ENCODE results near the gene MTHFD1.

Gene MTHFD1

GRCh38 chr14:64401949-64402348 lies 13.8 kb downstream of the MTHFD1 start:
- DNase-seq (ENCODE audit: low read depth, low spot score), result no peak
- no peak overlapping the region for H3K4me3 ChIP-seq (ENCODE audit: low read depth, low read length)
- CTCF ChIA-PET, result interaction anchor here (1.2 to 9.3 kb wide), 5 partner anchors 10 to 77 kb away, joined by 3 to 44 read pairs (median 7); no protein-coding TSS in a partner anchor
- POLR2A ChIA-PET, result no interaction called here
- TF ChIP-seq, protein P1, sequence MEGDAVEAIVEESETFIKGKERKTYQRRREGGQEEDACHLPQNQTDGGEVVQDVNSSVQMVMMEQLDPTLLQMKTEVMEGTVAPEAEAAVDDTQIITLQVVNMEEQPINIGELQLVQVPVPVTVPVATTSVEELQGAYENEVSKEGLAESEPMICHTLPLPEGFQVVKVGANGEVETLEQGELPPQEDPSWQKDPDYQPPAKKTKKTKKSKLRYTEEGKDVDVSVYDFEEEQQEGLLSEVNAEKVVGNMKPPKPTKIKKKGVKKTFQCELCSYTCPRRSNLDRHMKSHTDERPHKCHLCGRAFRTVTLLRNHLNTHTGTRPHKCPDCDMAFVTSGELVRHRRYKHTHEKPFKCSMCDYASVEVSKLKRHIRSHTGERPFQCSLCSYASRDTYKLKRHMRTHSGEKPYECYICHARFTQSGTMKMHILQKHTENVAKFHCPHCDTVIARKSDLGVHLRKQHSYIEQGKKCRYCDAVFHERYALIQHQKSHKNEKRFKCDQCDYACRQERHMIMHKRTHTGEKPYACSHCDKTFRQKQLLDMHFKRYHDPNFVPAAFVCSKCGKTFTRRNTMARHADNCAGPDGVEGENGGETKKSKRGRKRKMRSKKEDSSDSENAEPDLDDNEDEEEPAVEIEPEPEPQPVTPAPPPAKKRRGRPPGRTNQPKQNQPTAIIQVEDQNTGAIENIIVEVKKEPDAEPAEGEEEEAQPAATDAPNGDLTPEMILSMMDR (IDR thresholded peaks at IDR 0.05; ENCODE audit: insufficient read depth, low read length, missing control alignments), result no peak

GRCh38 chr14:64405295-64405694 lies 17.1 kb downstream of the MTHFD1 start:
- POLR2A ChIA-PET, result no interaction called here
- H3K4me3 ChIP-seq (ENCODE audit: low read depth, low read length), result no peak overlapping the region
- no peak for DNase-seq (ENCODE audit: low read depth, low spot score)
- TF ChIP-seq, protein P1 (IDR thresholded peaks at IDR 0.05; ENCODE audit: insufficient read depth, low read length, missing control alignments), result no peak
- CTCF ChIA-PET, result interaction anchor here (0.8 to 1.1 kb wide), 2 partner anchors 25 to 73 kb away, joined by 3 read pairs; no protein-coding TSS in a partner anchor

GRCh38 chr14:64407329-64407728 lies 19.2 kb downstream of the MTHFD1 start:
- TF ChIP-seq, protein P1 (IDR thresholded peaks at IDR 0.05; ENCODE audit: insufficient read depth, low read length, missing control alignments), result no peak
- no peak overlapping the region for H3K4me3 ChIP-seq (ENCODE audit: low read depth, low read length)
- CTCF ChIA-PET, result interaction anchor here (1.1 kb wide), 1 partner anchor 24 kb away, joined by 3 read pairs; no protein-coding TSS in a partner anchor
- POLR2A ChIA-PET, result no interaction called here
- no peak for DNase-seq (ENCODE audit: low read depth, low spot score)

DNA sequence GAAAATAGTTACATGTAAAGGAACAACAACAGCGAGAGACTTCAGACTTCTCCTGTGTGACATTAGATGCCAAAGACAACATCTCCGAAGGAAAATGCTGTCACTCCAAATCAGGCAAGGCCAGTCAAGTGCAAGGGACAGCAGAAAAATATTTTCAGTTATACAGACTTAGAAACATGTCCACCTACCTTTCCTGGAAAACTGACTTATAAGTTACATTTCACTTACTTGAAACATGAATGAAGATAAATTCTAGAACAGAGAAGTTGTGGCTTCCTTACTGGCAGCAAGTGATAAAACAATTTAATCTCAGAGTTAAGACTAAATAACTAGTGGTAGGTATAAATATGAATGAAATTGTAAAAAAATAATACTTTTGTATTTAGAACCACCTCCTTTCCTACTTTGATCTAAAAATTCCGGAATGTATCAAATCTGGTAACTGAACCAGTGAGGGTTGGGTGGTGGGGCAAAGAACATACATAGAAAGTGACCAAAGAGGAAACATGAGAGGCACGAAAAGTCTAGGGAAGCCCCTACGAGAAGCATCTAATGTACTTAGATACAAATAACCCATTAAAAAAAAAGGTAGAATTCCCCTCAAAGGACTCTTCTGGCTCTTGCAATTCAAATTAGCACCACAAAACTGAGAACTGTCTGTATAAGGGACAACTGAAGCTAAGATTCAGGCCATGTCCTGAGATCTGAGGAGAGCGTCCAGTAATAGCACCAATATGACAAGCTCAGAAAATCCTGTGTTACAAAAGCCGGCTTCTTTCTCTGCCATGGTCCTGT lies 21.2 kb downstream of the MTHFD1 start:
- no peak for DNase-seq (ENCODE audit: low read depth, low spot score)
- no peak overlapping the region for H3K4me3 ChIP-seq (ENCODE audit: low read depth, low read length)
- POLR2A ChIA-PET, result interaction anchor here (0.6 kb wide), 1 partner anchor 96 kb away, joined by 3 read pairs; no protein-coding TSS in a partner anchor
- TF ChIP-seq, protein P1 (IDR thresholded peaks at IDR 0.05; ENCODE audit: insufficient read depth, low read length, missing control alignments), result no peak
- CTCF ChIA-PET, result interaction anchor here (1.3 kb wide), 1 partner anchor 21 kb away, joined by 5 read pairs; no protein-coding TSS in a partner anchor

DNA sequence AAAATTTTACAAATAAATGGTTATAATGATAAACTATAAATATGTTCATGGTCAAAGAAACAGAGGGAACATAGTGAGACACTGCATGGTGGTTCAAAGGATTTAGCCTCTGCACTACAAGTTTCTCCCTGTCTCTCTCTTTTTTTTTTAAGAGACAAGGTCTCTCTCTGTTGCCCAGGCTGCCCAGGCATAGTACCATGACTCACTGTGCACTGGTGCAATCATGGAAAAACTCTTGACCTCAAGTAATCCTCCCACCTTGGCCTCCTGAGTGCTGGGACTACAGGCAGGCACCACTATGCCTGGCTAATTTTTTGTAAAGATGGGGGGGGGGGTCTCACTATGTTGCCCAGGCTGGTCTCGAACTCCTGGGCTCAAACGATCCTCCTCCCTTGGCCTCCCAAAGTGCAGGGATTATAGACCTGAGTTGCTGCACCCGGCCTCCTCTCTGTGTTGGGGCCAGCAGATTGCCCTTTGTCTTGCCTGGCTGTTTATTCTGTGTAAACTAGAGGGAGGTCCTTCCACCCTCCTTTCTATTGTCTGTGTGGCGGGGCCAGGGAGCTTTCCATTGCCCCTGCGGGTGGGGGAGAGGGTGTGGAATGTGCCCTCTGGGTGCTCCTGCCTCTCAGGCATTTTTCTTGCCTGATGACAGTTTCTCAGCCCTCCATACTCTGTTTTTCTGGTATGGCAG lies 22.1 kb downstream of the MTHFD1 start:
- DNase-seq (ENCODE audit: low read depth, low spot score), result no peak
- H3K4me3 ChIP-seq (ENCODE audit: low read depth, low read length), result no peak overlapping the region
- ChIA-PET CTCF (interaction anchor here (0.7 to 1.3 kb wide), 2 partner anchors 14 to 20 kb away, joined by 3 to 5 read pairs; no protein-coding TSS in a partner anchor), POLR2A (interaction anchor here (0.6 kb wide), 1 partner anchor 95 kb away, joined by 3 read pairs; no protein-coding TSS in a partner anchor)
- TF ChIP-seq, protein P1 (IDR thresholded peaks at IDR 0.05; ENCODE audit: insufficient read depth, low read length, missing control alignments), result no peak

- no peak overlapping the region for H3K4me3 ChIP-seq (ENCODE audit: low read depth, low read length)
- POLR2A ChIA-PET, result no interaction called here
- CTCF ChIA-PET, result interaction anchor here (0.7 kb wide), 1 partner anchor 13 kb away, joined by 3 read pairs; no protein-coding TSS in a partner anchor
- no peak for DNase-seq (ENCODE audit: low read depth, low spot score)
- TF ChIP-seq, protein P1 (IDR thresholded peaks at IDR 0.05; ENCODE audit: insufficient read depth, low read length, missing control alignments), result no peak
Measured at GRCh38 chr14:64411001-64411400, 22.8 kb downstream of the MTHFD1 start.
